Right atrium auricular region (tissue), 2 donors: ENCODE measurements around the gene GABBR2. TPM values are rescaled to one million over a fixed set of nuclear protein-coding genes. Genes with fewer than 3 reads are reported as not detected.

Experiments used
- DNase-seq: peaks from one replicate; pipeline ENCODE4 v3.0.0-alpha.2; 2019; ENCODE audit warnings: low spot score
- H3K27ac ChIP-seq, 2 donors: fragments of 200-600 bp; sonication (generic); 1 replicate in 1 of 2; 2 replicates in 1 of 2; pipeline ENCODE4 v1.5.1; 2016 to 2019
- H3K27me3 ChIP-seq, 2 donors: fragments of 200-600 bp; sonication (generic); one replicate each; pipeline versions ENCODE4 v1.5.1 to v1.6.0; 2017 to 2019
- H3K36me3 ChIP-seq: fragments of 200-600 bp; sonication (generic); one replicate; pipeline ENCODE4 v1.5.1; 2016
- H3K4me1 ChIP-seq, 2 donors: fragments of 200-600 bp; sonication (generic); one replicate each; pipeline versions ENCODE4 v1.5.1 to v1.6.0; 2017 to 2019
- H3K4me3 ChIP-seq, 2 donors: fragments of 200-600 bp; sonication (generic); 1 replicate in 1 of 2; 2 replicates in 1 of 2; pipeline ENCODE4 v1.5.1; 2017 to 2019; ENCODE audit warnings: mild to moderate bottlenecking in 1 of 2, moderate library complexity in 1 of 2
- H3K9me3 ChIP-seq, 2 donors: fragments of 200-600 bp; sonication (generic); one replicate each; pipeline ENCODE4 v1.5.1; 2019
- CTCF ChIP-seq, 2 donors: fragments of 200-600 bp; sonication (generic); IDR thresholded peaks; one replicate each; pipeline ENCODE4 v1.5.1; 2019; ENCODE audit warnings: antibody characterized with exemption in 2 of 2
- total RNA-seq, 2 donors: library from RNA; depleted of rRNA; stranded (reverse); fragments of >200 nt; gene quantifications; one replicate each; pipeline ENCODE4 v1.1.0, GENCODE V29; 2016

Gene GABBR2
- total RNA-seq, 2 donors from 2014 or later: 0.22 TPM; not detected in 1

DNA sequence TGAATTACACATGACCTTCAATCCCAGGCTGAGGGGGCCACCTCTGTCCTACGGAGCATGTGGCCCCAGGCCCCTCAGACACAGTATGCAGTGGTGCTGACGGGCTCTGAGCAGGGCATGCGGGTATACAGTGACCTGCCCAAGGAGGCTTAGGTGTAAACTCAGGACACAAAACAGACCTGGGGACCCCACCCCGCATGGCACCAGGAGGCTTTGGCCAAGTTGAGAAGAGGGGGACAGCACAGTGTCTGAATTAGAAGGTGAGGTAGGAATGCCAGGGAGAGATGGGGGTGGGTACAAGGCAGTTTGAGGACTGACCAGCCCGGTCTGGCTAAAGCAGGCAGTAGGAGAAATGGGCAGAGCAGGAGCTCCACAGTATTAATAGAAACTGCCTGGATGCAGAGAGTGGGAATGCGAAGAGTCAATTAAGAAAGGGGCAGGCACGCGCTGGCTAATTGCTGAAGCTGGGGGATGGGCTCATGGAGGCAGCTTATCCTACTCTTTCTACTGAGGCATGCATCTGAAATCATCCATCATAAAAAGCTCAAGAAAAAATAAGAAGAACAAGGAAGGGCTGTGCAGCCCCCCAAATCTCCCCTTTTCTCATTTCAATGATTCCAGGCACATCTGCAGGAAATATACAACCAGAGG, 109.0 kb downstream of the GABBR2 start:
- H3K9me3 ChIP-seq: no peaks in the 10 kb centered on the region
- H3K4me1 ChIP-seq: no peaks in the 10 kb centered on the region
- no peaks in the 10 kb centered on the region for H3K27me3 ChIP-seq
- no peak for DNase-seq
- no peaks in the 10 kb centered on the region for H3K36me3 ChIP-seq
- no peak for TF ChIP-seq CTCF (IDR thresholded peaks at IDR 0.05)
- no peak overlapping the region for H3K27ac ChIP-seq
- no peak overlapping the region for H3K4me3 ChIP-seq

GRCh38 chr9:98598861-98599260, 109.9 kb downstream of the GABBR2 start:
- DNase-seq: no peak
- no peaks in the 10 kb centered on the region for H3K4me1 ChIP-seq
- no peaks in the 10 kb centered on the region for H3K36me3 ChIP-seq
- no peak for TF ChIP-seq CTCF (IDR thresholded peaks at IDR 0.05)
- H3K27me3 ChIP-seq: no peaks in the 10 kb centered on the region
- no peaks in the 10 kb centered on the region for H3K9me3 ChIP-seq
- H3K27ac ChIP-seq: no peak overlapping the region
- no peak overlapping the region for H3K4me3 ChIP-seq

- Histone ChIP-seq H3K36me3 (no peaks in the 10 kb centered on the region), H3K27ac (no peak overlapping the region), H3K4me1 (no peaks in the 10 kb centered on the region), H3K9me3 (no peaks in the 10 kb centered on the region), H3K27me3 (no peaks in the 10 kb centered on the region), H3K4me3 (no peak overlapping the region)
- TF ChIP-seq CTCF (IDR thresholded peaks at IDR 0.05): no peak
- no peak for DNase-seq
Measured at GRCh38 chr9:98597236-98597771, 111.4 kb downstream of the GABBR2 start.

GRCh38 chr9:98596486-98596885, 112.2 kb downstream of the GABBR2 start:
- Histone ChIP-seq H3K9me3 (no peaks in the 10 kb centered on the region), H3K36me3 (no peaks in the 10 kb centered on the region), H3K4me3 (no peak overlapping the region), H3K27me3 (no peaks in the 10 kb centered on the region), H3K27ac (no peak overlapping the region), H3K4me1 (no peaks in the 10 kb centered on the region)
- TF ChIP-seq CTCF (IDR thresholded peaks at IDR 0.05): no peak
- no peak for DNase-seq

DNA sequence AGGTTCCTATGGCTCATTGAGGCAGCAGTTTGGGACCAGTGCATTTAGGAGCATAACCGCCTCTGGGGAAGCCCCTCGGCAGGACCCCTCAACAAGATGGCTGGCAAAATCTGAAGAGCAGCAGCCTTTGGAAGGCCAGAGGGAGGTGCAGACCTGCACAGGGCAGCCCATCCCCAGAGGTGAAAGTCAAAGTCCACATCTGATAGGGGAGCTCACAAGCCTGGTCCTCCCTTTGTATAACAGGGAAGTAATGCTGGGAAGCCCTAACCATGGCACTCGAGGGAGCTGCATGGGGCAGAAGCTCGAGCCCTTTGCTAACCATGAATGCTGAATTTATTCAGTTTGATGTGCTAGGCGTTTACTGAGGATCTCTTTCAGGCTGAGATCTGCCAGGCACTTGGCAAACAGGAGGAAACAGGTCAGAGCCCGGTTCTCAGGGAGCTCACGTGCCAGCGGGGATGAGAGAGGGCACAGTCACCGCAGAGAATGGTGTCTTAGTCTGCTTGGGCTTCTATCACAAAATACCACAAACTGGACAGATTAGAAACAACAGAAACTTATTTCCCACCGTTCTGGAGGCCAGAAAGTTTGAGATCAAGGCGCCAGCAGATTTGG, 114.1 kb downstream of the GABBR2 start:
- no peaks in the 10 kb centered on the region for H3K36me3 ChIP-seq
- no peak for DNase-seq
- H3K4me1 ChIP-seq: no peaks in the 10 kb centered on the region
- TF ChIP-seq CTCF (IDR thresholded peaks at IDR 0.05): no peak
- no peak overlapping the region for H3K4me3 ChIP-seq
- H3K9me3 ChIP-seq: no peaks in the 10 kb centered on the region
- H3K27ac ChIP-seq: no peak overlapping the region
- no peaks in the 10 kb centered on the region for H3K27me3 ChIP-seq
